GM12878 (cell line): ENCODE results near the gene C6orf120. TPM values are rescaled to one million over a fixed set of nuclear protein-coding genes. Genes with fewer than 3 reads are reported as not detected.

Experiments used
- ATAC-seq: fragments of 200-7000 bp; cut with Tn5 transposase; 3 replicates; pipeline ENCODE4 v1.9.1; 2020; ENCODE audit warnings: mild to moderate bottlenecking, moderate library complexity
- BruUV-seq: library from RNA; stranded (reverse); fragments of 400-500 nt; replicated peaks from 2 replicates; lab custom pipeline; 2021; lab: Mats Ljungman, UMichigan
- CTCF ChIA-PET: fragments of 300-600 bp; sonication (Branson Sonifier 250); formaldehyde crosslinking; extraction: SDS; loops from one replicate; lab custom pipeline; 2021; ENCODE audit warnings: inconsistent platforms; lab: Yijun Ruan, JAX
- POLR2A ChIA-PET: fragments of 350-600 bp; formaldehyde crosslinking; extraction: SDS; loops from one replicate; lab custom pipeline; 2021; ENCODE audit warnings: inconsistent platforms; lab: Charles Lee
- RAD21 ChIA-PET: fragments of 300-600 bp; sonication (Branson Sonifier 250); formaldehyde crosslinking; loops from one replicate; lab custom pipeline; 2023; ENCODE audit warnings: antibody characterized with exemption; ENCODE audit not compliant: unreplicated experiment; lab: Charles Lee
- SMC1A ChIA-PET: fragments of 300-600 bp; sonication (Branson Sonifier 250); formaldehyde crosslinking; loops from one replicate; lab custom pipeline; 2023; ENCODE audit not compliant: unreplicated experiment, uncharacterized antibody; lab: Charles Lee
- DNase-seq: peaks from one replicate; pipeline ENCODE4 v3.0.0-alpha.2; 2011; ENCODE audit warnings: low read depth, low spot score
- FAIRE-seq: peaks from 3 replicates; lab custom pipeline; 2011; peaks lifted over from hg19 to GRCh38; lab: Jason Lieb, UNC
- H2AFZ ChIP-seq: 2 replicates; pipeline ENCODE4 v1.6.0; 2011; ENCODE audit warnings: low read depth, low read length, control low read depth; ENCODE audit not compliant: control insufficient read depth
- H3K27ac ChIP-seq: 2 replicates; pipeline ENCODE4 v1.5.1; 2011; ENCODE audit warnings: control low read depth; ENCODE audit not compliant: control insufficient read depth, insufficient read depth
- H3K27me3 ChIP-seq, 2 experiments: replicated peaks in 1 of 2; 2 replicates each; pipeline versions ENCODE4 v1.6.0 to v1.6.1; 2011; ENCODE audit warnings: low read length in 1 of 2; ENCODE audit not compliant: control insufficient read depth in 2 of 2, insufficient read depth in 2 of 2
- H3K36me3 ChIP-seq, 2 experiments: 2 replicates each; pipeline ENCODE4 v1.5.1; 2011; ENCODE audit warnings: low read length in 1 of 2; ENCODE audit not compliant: control insufficient read depth in 2 of 2, insufficient read depth in 2 of 2
- H3K4me1 ChIP-seq: 2 replicates; pipeline ENCODE4 v1.6.1; 2011; ENCODE audit warnings: mild to moderate bottlenecking, low read length, moderate library complexity, mixed read lengths; ENCODE audit not compliant: control insufficient read depth, insufficient read depth
- H3K4me2 ChIP-seq: 2 replicates; pipeline ENCODE4 v1.6.0; 2011; ENCODE audit warnings: control low read depth; ENCODE audit not compliant: control insufficient read depth, insufficient read depth
- H3K4me3 ChIP-seq: fragments of 200-600 bp; sonication (generic); 2 replicates; pipeline ENCODE4 v1.5.1; 2016
- H3K79me2 ChIP-seq: 2 replicates; pipeline ENCODE4 v1.6.0; 2011; ENCODE audit warnings: low read length; ENCODE audit not compliant: control insufficient read depth, insufficient read depth
- H3K9ac ChIP-seq: 2 replicates; pipeline ENCODE4 v1.8.0; 2011; ENCODE audit warnings: low read length, control low read depth, mixed read lengths; ENCODE audit not compliant: control insufficient read depth, insufficient read depth
- H3K9me3 ChIP-seq: replicated peaks from 3 replicates; pipeline ENCODE4 v1.5.1; 2011; ENCODE audit warnings: mild to moderate bottlenecking, low read length; ENCODE audit not compliant: control insufficient read depth, insufficient read depth
- H4K20me1 ChIP-seq: 2 replicates; pipeline ENCODE4 v1.6.0; 2011; ENCODE audit not compliant: control insufficient read depth, insufficient read depth
- ASH2L ChIP-seq: fragments of 300-600, 200-600 bp; sonication (generic); IDR thresholded peaks from 2 replicates; pipeline ENCODE4 v1.6.1; 2017; ENCODE audit warnings: low read depth, mild to moderate bottlenecking, borderline replicate concordance
- CBX3 ChIP-seq: fragments of 200-600 bp; sonication (generic); IDR thresholded peaks from 2 replicates; pipeline ENCODE4 v1.6.1; 2016; ENCODE audit warnings: low read depth, borderline replicate concordance
- CBX5 ChIP-seq: sonication (generic); IDR thresholded peaks from 2 replicates; pipeline ENCODE4 v1.6.1; 2016; ENCODE audit warnings: low read depth, moderate library complexity, mild to moderate bottlenecking, inconsistent platforms
- CTCF ChIP-seq, 3 experiments: IDR thresholded peaks in 2 of 3; conservative IDR thresholded peaks in 1 of 3; 2 replicates each; pipeline ENCODE4 v1.5.1; 2011; ENCODE audit warnings: low read depth in 3 of 3, low read length in 3 of 3, mild to moderate bottlenecking in 3 of 3, control low read depth in 2 of 3, moderate library complexity in 2 of 3, inconsistent platforms in 1 of 3, mixed read lengths in 1 of 3; ENCODE audit not compliant: control insufficient read depth in 2 of 3, insufficient read depth in 1 of 3; ENCODE audit errors: extremely low read depth in 1 of 3
- E2F8 ChIP-seq: fragments of 450-650 bp; IDR thresholded peaks from 2 replicates; pipeline ENCODE4 v1.6.1; 2018; ENCODE audit warnings: mild to moderate bottlenecking, low read depth, moderate library complexity; ENCODE audit not compliant: partially characterized antibody
- EED ChIP-seq: sonication (generic); IDR thresholded peaks from 2 replicates; pipeline ENCODE4 v1.6.1; 2016; ENCODE audit warnings: antibody characterized with exemption, low read depth
- HDGF ChIP-seq: fragments of 450-650 bp; IDR thresholded peaks from 2 replicates; pipeline ENCODE4 v1.6.1; 2016; ENCODE audit warnings: antibody characterized with exemption
- IKZF2 ChIP-seq, 2 experiments: fragments of 450-650 bp; IDR thresholded peaks; 2 replicates each; pipeline ENCODE4 v1.6.1; 2017; ENCODE audit warnings: mild to moderate bottlenecking in 2 of 2, moderate library complexity in 2 of 2
- IRF4 ChIP-seq: IDR thresholded peaks from 2 replicates; pipeline ENCODE4 v1.6.1; 2011; ENCODE audit warnings: low read depth, low read length
- KAT2A ChIP-seq: conservative IDR thresholded peaks from 2 replicates; pipeline ENCODE4 v1.6.1; 2011; ENCODE audit warnings: low read depth, low read length; ENCODE audit not compliant: control insufficient read depth
- KDM1A ChIP-seq: fragments of 200-600 bp; sonication (generic); IDR thresholded peaks from 2 replicates; pipeline ENCODE4 v1.6.1; 2016; ENCODE audit warnings: borderline replicate concordance
- MTA3 ChIP-seq: IDR thresholded peaks from 2 replicates; pipeline ENCODE4 v1.6.1; 2012; ENCODE audit warnings: low read length, inconsistent platforms, borderline replicate concordance
- NFXL1 ChIP-seq: fragments of 450-650 bp; IDR thresholded peaks from 2 replicates; pipeline ENCODE4 v1.6.1; 2017; ENCODE audit warnings: antibody characterized with exemption, mild to moderate bottlenecking, borderline replicate concordance
- NR2C1 ChIP-seq: fragments of 450-650 bp; IDR thresholded peaks from 2 replicates; pipeline ENCODE4 v1.6.1; 2017; ENCODE audit warnings: antibody characterized with exemption, mild to moderate bottlenecking, moderate library complexity
- POLR2A ChIP-seq: IDR thresholded peaks from 2 replicates; pipeline ENCODE4 v1.6.1; 2011; ENCODE audit warnings: low read depth, mild to moderate bottlenecking, low read length
- SIN3A ChIP-seq: IDR thresholded peaks from 2 replicates; pipeline ENCODE4 v1.6.1; 2012; ENCODE audit warnings: low read depth, low read length, improper control_type of control experiment
- SMARCA5 ChIP-seq: fragments of 450-650 bp; IDR thresholded peaks from 2 replicates; pipeline ENCODE4 v1.6.1; 2017; ENCODE audit warnings: mild to moderate bottlenecking
- SP1 ChIP-seq: IDR thresholded peaks from one replicate; pipeline ENCODE4 v1.6.1; 2011; ENCODE audit warnings: low read depth, low read length
- TARDBP ChIP-seq: IDR thresholded peaks from 2 replicates; pipeline ENCODE4 v1.6.1; 2016; ENCODE audit warnings: borderline replicate concordance
- WGBS: methylation state at CpG from one replicate; pipeline ENCODE4 v1.1.6; 2016; ENCODE audit warnings: low lambda C conversion rate; ENCODE audit not compliant: insufficient replicate concordance, insufficient coverage; ENCODE audit errors: missing lambda C conversion rate; 5-methylcytosine and 5-hydroxymethylcytosine counted together
- in situ Hi-C: fragments of 300-500 bp; cut with MboI; formaldehyde crosslinking; loops from 9 replicates; pipeline ENCODE4 v1.14.3; 2018; ENCODE audit warnings: mixed read lengths
- intact Hi-C: fragments of 100-400 bp; cut with micrococcal nuclease; formaldehyde crosslinking; loops from one replicate; pipeline ENCODE4 v1.14.2; 2022; ENCODE audit not compliant: unreplicated experiment
- polyA plus RNA-seq, 11 experiments: library from polyadenylated mRNA; depleted of rRNA in 4 of 11; unstranded in 6 of 11; stranded (reverse) in 5 of 11; fragments of >200 nt; fragmentation: Nextera tagmentation in 4 of 11; fragmentation: Illumina TruSeq in 1 of 11; extraction: Ambion mirVana in 4 of 11; extraction: Trizol in 1 of 11; gene quantifications; 1 replicate in 1 of 11; 2 replicates in 10 of 11; pipeline versions ENCODE4 v1.2.1 to v1.2.3, GENCODE V29; 2011 to 2016; ENCODE audit warnings: inconsistent platforms in 2 of 11, missing spikeins in 2 of 11, low read depth in 1 of 11
- total RNA-seq, 4 experiments: library from RNA; depleted of rRNA in 3 of 4; stranded (reverse); fragments of >200 nt in 3 of 4; fragmentation: Illumina TruSeq in 1 of 4; extraction: Trizol in 1 of 4; gene quantifications; 2 replicates each; pipeline versions ENCODE4 v1.2.1 to v1.2.3, GENCODE V29; 2013 to 2021

Gene C6orf120
- total and polyA plus RNA-seq, 10 of the 15 experiments (the other 5 are each of a cell fraction or from before 2014, with no cell fraction given) = 3.6 to 23.9 (median 18.2) TPM

DNA sequence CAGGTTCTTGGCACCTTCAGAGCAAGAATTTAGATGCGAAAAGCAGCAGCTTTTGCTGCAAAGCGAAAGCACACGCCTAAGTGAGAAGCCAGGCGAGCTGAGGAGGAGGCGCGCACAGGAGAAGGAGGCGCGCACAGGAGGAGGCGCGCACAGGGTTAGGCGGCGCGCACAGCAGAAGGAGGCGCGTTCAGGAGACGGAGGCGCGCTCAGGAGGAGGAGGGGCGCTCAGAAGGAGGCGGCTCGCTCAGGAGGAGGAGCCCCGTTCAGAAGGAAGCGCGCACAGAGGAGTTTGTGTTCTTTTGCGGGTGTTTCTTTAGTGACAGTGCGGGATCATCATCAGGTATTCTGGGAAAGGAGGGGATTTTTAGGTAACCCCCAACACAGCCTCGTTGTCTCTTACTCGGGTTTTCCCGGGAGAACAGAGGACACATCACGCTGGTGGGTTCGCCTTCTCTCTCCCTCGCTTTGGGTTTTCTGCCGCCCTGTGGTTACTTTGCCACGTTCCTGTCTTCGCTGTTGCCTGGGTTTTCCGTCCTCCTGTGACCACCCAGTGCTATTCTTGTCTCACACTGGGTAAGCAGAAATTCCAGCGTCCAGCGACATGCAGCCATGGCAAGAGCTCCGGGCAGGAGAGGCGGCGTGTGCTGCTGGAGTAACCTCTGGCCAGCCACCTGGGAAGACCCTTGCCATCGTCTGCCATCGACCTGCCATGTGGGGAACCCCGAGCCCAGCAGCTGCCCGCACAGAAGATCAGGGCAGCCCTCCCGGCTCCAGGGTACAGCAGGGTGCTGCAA lies 47.1 kb upstream of the C6orf120 start (continued):
- TF ChIP-seq CTCF (IDR thresholded peaks at IDR 0.05 in 2 of 3, conservative IDR thresholded peaks at IDR 0.05 in 1 of 3; ENCODE audit: control insufficient read depth in 2 of 3, extremely low read depth in 1 of 3, insufficient read depth in 1 of 3, low read depth in 3 of 3, low read length in 3 of 3) (peak in 1 of 3 experiments; percentile 15; a peak in 1 of 6 replicates), SMARCA5 (no peak), SIN3A (no peak), POLR2A (peak; percentile 56), IKZF2 (IDR thresholded peaks at IDR 0.05) (no peak)

DNA sequence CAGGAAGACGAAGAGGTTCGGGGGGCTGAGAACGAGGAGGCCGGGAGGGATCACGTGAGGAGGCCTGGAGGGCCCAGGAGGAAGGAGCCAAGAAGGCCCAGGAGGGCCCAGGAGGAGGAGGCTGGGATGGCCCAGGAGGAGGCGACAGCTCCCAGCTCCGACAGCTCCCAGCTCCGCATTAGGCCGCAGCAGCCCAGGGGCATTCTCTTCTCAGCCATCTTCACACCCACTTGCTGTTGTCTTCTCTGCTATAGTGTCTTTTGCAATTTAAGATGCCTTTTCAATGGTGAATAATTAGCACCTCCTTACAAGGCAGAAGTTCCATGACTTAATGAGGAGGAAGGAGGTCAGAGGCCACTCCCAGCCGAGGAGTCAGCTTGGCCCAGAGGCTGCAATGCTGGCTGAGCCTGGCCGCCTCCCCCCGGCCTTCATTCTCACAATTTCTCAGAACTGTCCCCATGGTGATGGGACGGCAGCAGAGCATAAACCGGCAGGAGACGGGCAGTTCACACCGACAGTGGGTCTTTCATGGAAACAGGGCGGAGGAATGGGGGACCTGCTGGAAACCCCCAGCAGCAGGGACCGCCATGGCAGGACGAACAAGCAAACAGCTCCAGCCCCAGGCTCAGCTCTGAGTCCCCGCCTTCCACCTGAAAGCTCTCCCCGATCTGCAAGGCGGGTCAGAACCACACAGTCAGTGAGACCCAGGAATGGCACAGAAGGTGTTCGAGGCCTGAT lies 45.2 kb upstream of the C6orf120 start:
- no peak for FAIRE-seq
- Histone ChIP-seq H3K4me2 (no peak overlapping the region), H3K27ac (no peak overlapping the region), H3K9me3 (no peaks in the 10 kb centered on the region), H3K9ac (no peak overlapping the region), H2AFZ (no peak overlapping the region), H4K20me1 (no peaks in the 10 kb centered on the region), H3K79me2 (no peaks in the 10 kb centered on the region), H3K27me3 (no peaks in the 10 kb centered on the region), H3K36me3 (no peaks in the 10 kb centered on the region; a peak in 2 of 4 replicates), H3K4me3 (no peak overlapping the region), H3K4me1 (no peaks in the 10 kb centered on the region)
- ChIA-PET SMC1A (no interaction called here), CTCF (no interaction called here), RAD21 (no interaction called here), POLR2A (no interaction called here)
- DNase-seq = no peak
- ATAC-seq = no peak
- intact Hi-C loops (no loop called here), in situ Hi-C loops (no loop called here)
- WGBS = 96% methylated on average over 23 of the region's 23 CpGs
- no TSS peak for BruUV-seq
- TF ChIP-seq NFXL1 = no peak
- TF ChIP-seq KDM1A = no peak
- TF ChIP-seq IRF4 = no peak
- no peak for TF ChIP-seq CBX5
- TF ChIP-seq MTA3 = no peak
- no peak for TF ChIP-seq HDGF
- no peak for TF ChIP-seq NR2C1
- TF ChIP-seq E2F8 = no peak
- no peak for TF ChIP-seq ASH2L
- no peak for TF ChIP-seq TARDBP
- TF ChIP-seq EED = no peak
- no peak for TF ChIP-seq KAT2A
- no peak for TF ChIP-seq CBX3
- no peak for TF ChIP-seq SP1
